ENCODE measurements around the gene TIMM50. TPM values are rescaled to one million over a fixed set of nuclear protein-coding genes. Genes with fewer than 3 reads are reported as not detected.

TIMM50 gene
- total RNA-seq, 1 donor from 2014 or later = 68.9 TPM

- ATAC-seq (ENCODE audit: low read depth) = no peak
- H3K27ac Mint-ChIP-seq = no peak overlapping the region
- TF ChIP-seq CTCF (IDR thresholded peaks at IDR 0.05) = no peak
- H3K4me3 Mint-ChIP-seq = no peak overlapping the region
- no peak for DNase-seq
- H3K4me1 Mint-ChIP-seq = no peaks in the 10 kb centered on the region
- H3K27me3 Mint-ChIP-seq = no peaks in the 10 kb centered on the region
- POLR2A ChIA-PET = interaction anchor here (0.6 to 1.1 kb wide), 4 partner anchors 33 to 1059 kb away, joined by 3 to 4 read pairs (median 4); partner anchors contain the start of gene RPS16
- CTCF ChIA-PET = interaction anchor here (0.8 to 1.7 kb wide), 3 partner anchors 13 to 84 kb away, joined by 3 read pairs; no protein-coding TSS in a partner anchor
- no peaks in the 10 kb centered on the region for H3K9me3 Mint-ChIP-seq
- H3K36me3 Mint-ChIP-seq (ENCODE audit: low read depth) = peaks cover 5% of the 10 kb centered on the region
- intact Hi-C loops (cut with micrococcal nuclease) = no loop called here
These were observed 43.9 kb downstream of the TIMM50 start for GRCh38 chr19:39524495-39524894.

DNA sequence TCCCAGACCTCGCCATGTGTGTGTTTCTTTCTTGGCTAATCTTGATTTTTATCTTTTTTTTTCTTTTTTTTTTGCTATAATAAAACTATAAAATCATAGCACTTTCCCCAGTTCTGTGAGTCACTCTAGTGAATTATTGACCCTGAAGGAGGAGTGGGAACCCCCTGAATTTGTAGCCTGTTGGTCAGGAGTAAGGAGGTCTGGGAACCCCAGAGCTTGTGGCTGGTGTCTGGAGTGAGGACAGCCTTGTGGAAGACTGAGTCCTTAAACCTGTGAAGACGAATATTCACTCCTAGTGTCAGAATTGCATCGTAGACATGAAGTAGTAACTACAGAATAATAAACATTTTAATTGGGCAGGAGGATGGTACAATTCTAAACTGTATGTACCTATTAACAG lies 44.6 kb downstream of the TIMM50 start:
- Mint-ChIP-seq H3K27ac (no peak overlapping the region), H3K4me1 (no peaks in the 10 kb centered on the region), H3K4me3 (no peak overlapping the region), H3K27me3 (no peaks in the 10 kb centered on the region), H3K9me3 (no peaks in the 10 kb centered on the region), H3K36me3 (ENCODE audit: low read depth) (peaks cover 5% of the 10 kb centered on the region)
- intact Hi-C loops (cut with micrococcal nuclease) = no loop called here
- ChIA-PET CTCF (interaction anchor here (1.0 to 1.7 kb wide), 3 partner anchors 14 to 22 kb away, joined by 3 read pairs; no protein-coding TSS in a partner anchor), POLR2A (interaction anchor here (0.7 kb wide), 1 partner anchor 32 kb away, joined by 3 read pairs; no protein-coding TSS in a partner anchor)
- no peak for TF ChIP-seq CTCF (IDR thresholded peaks at IDR 0.05)
- ATAC-seq (ENCODE audit: low read depth) (no peak), DNase-seq (no peak)

- CTCF ChIA-PET = interaction anchor here (0.8 to 3.8 kb wide), 8 partner anchors 33 to 409 kb away, joined by 3 to 20 read pairs (median 4); partner anchors contain the start of genes DLL3 and RPS16
- Mint-ChIP-seq H3K4me1 (peaks cover 17% of the 10 kb centered on the region), H3K36me3 (ENCODE audit: low read depth) (peaks cover 10% of the 10 kb centered on the region), H3K27me3 (no peaks in the 10 kb centered on the region), H3K27ac (peak overlapping the region; percentile 35), H3K9me3 (no peaks in the 10 kb centered on the region), H3K4me3 (peak overlapping the region; percentile 95)
- no peak for ATAC-seq (ENCODE audit: low read depth)
- POLR2A ChIA-PET = interaction anchor here (0.5 to 2.1 kb wide), 7 partner anchors 58 to 134 kb away, joined by 3 to 17 read pairs (median 4); partner anchors contain the start of genes PLEKHG2, RPS16 and SUPT5H
- TF ChIP-seq CTCF (IDR thresholded peaks at IDR 0.05) = no peak
- no peak for DNase-seq
- intact Hi-C loops (cut with micrococcal nuclease) = loop anchor here (1.0 to 5.0 kb wide), 9 partner anchors 8 to 422 kb away; partner anchors contain the start of genes EID2, PLEKHG2 and SAMD4B
These were observed 51.2 kb downstream of the TIMM50 start for GRCh38 chr19:39531834-39532232.

- POLR2A ChIA-PET = interaction anchor here (0.5 to 2.1 kb wide), 9 partner anchors 13 to 675 kb away, joined by 3 to 17 read pairs (median 4); partner anchors contain the start of genes PLEKHG2, RPS16 and SUPT5H
- CTCF ChIA-PET = interaction anchor here (0.8 to 3.8 kb wide), 8 partner anchors 58 to 410 kb away, joined by 3 to 20 read pairs (median 5); partner anchors contain the start of gene RPS16
- Mint-ChIP-seq H3K27me3 (no peaks in the 10 kb centered on the region), H3K27ac (peak within 1 kb of the TSS; percentile 86), H3K4me1 (peaks cover 18% of the 10 kb centered on the region), H3K9me3 (no peaks in the 10 kb centered on the region), H3K4me3 (peak within 1 kb of the TSS; percentile 95), H3K36me3 (ENCODE audit: low read depth) (peaks cover 10% of the 10 kb centered on the region)
- TF ChIP-seq CTCF (IDR thresholded peaks at IDR 0.05) = peak; percentile 96
- ATAC-seq (ENCODE audit: low read depth) = peak; percentile 99
- peak; percentile 88 for DNase-seq
- intact Hi-C loops (cut with micrococcal nuclease) = loop anchor here (1.0 to 5.0 kb wide), 10 partner anchors 8 to 422 kb away; partner anchors contain the start of genes EID2, PLEKHG2 and SAMD4B
These were observed 51.8 kb downstream of the TIMM50 start, which contains the start of gene EID2B for GRCh38 chr19:39532233-39533002. EID2B (minus strand) TSS chr19:39532852; CDS start chr19:39532802, 50 bp downstream.
